HEK293T (cell line): ENCODE data around the gene KIAA0040.

Experiments used
- CTCF ChIA-PET: fragments of 350-600 bp; formaldehyde crosslinking; extraction: SDS; loops from one replicate; lab custom pipeline; 2021; ENCODE audit warnings: antibody characterized with exemption, inconsistent platforms; lab: Yijun Ruan, JAX
- POLR2A ChIA-PET: fragments of 350-600 bp; formaldehyde crosslinking; extraction: SDS; loops from one replicate; lab custom pipeline; 2020; ENCODE audit warnings: antibody characterized with exemption, inconsistent platforms; lab: Yijun Ruan, JAX
- DNase-seq: peaks from one replicate; pipeline ENCODE4 v3.0.0; 2012; ENCODE audit warnings: mixed read lengths; ENCODE audit errors: extremely low spot score
- ARNT ChIP-seq: fragments of 450-650 bp; IDR thresholded peaks from 2 replicates; pipeline ENCODE4 v1.6.1; 2017; ENCODE audit warnings: mild to moderate bottlenecking
- BHLHE40 ChIP-seq: fragments of 450-650 bp; IDR thresholded peaks from 2 replicates; pipeline ENCODE4 v1.6.1; 2016; ENCODE audit warnings: mild to moderate bottlenecking, moderate library complexity, borderline replicate concordance
- CTBP1 ChIP-seq: fragments of 450-650 bp; IDR thresholded peaks from 2 replicates; pipeline ENCODE4 v1.6.1; 2016; ENCODE audit warnings: borderline replicate concordance
- ELF4 ChIP-seq: fragments of 450-650 bp; IDR thresholded peaks from 2 replicates; pipeline ENCODE4 v1.6.1; 2017; ENCODE audit warnings: antibody characterized with exemption
- FOXA1 ChIP-seq: fragments of 450-650 bp; IDR thresholded peaks from 2 replicates; pipeline ENCODE4 v1.6.1; 2016; ENCODE audit warnings: mild to moderate bottlenecking
- FOXK2 ChIP-seq: fragments of 450-650 bp; IDR thresholded peaks from 2 replicates; pipeline ENCODE4 v1.6.1; 2016; ENCODE audit warnings: mild to moderate bottlenecking
- FOXM1 ChIP-seq: fragments of 450-650 bp; IDR thresholded peaks from 2 replicates; pipeline ENCODE4 v1.6.1; 2017; ENCODE audit warnings: mild to moderate bottlenecking, borderline replicate concordance
- HDGF ChIP-seq: fragments of 450-650 bp; IDR thresholded peaks from 2 replicates; pipeline ENCODE4 v1.6.1; 2017; ENCODE audit warnings: antibody characterized with exemption, borderline replicate concordance
- L3MBTL2 ChIP-seq: fragments of 450-650 bp; conservative IDR thresholded peaks from 2 replicates; pipeline ENCODE4 v1.6.1; 2016; ENCODE audit warnings: mild to moderate bottlenecking
- LEF1 ChIP-seq: fragments of 450-650 bp; IDR thresholded peaks from 2 replicates; pipeline ENCODE4 v1.6.1; 2017; ENCODE audit warnings: mild to moderate bottlenecking, borderline replicate concordance
- NFRKB ChIP-seq: fragments of 450-650 bp; IDR thresholded peaks from 2 replicates; pipeline ENCODE4 v1.6.1; 2016; ENCODE audit warnings: mild to moderate bottlenecking, moderate library complexity
- PKNOX1 ChIP-seq: fragments of 450-650 bp; IDR thresholded peaks from 2 replicates; pipeline ENCODE4 v1.6.1; 2016
- SP1 ChIP-seq: fragments of 450-650 bp; IDR thresholded peaks from 2 replicates; pipeline ENCODE4 v1.6.1; 2017
- SUZ12 ChIP-seq: fragments of 450-650 bp; IDR thresholded peaks from 2 replicates; pipeline ENCODE4 v1.6.1; 2016; ENCODE audit warnings: mild to moderate bottlenecking
- TARDBP ChIP-seq: fragments of 450-650 bp; IDR thresholded peaks from 2 replicates; pipeline ENCODE4 v1.6.1; 2016
- ZNF384 ChIP-seq: fragments of 450-650 bp; IDR thresholded peaks from 2 replicates; pipeline ENCODE4 v1.6.1; 2016

Gene KIAA0040

GRCh38 chr1:175183586-175183985 is 9.0 kb downstream of the KIAA0040 start:
- ChIA-PET CTCF (no interaction called here), POLR2A (interaction anchor here (1.2 kb wide), 1 partner anchor 8 kb away, joined by 3 read pairs; no protein-coding TSS in a partner anchor)
- no peak for DNase-seq

GRCh38 chr1:175182201-175182746 is 10.3 kb downstream of the KIAA0040 start:
- TF ChIP-seq BHLHE40 (no peak), ZNF384 (no peak), HDGF (no peak), TARDBP (no peak), FOXM1 (no peak), PKNOX1 (no peak), ELF4 (no peak), SP1 (no peak), L3MBTL2 (no peak), FOXK2 (no peak), NFRKB (no peak)
- DNase-seq = no peak
- POLR2A ChIA-PET = no interaction called here
- CTCF ChIA-PET = no interaction called here

More at GRCh38 chr1:175183586-175183985, 9.0 kb downstream of the KIAA0040 start:
- TF ChIP-seq L3MBTL2 = no peak
- no peak for TF ChIP-seq ELF4
- no peak for TF ChIP-seq PKNOX1
- TF ChIP-seq LEF1 = no peak
- no peak for TF ChIP-seq HDGF
- TF ChIP-seq SP1 = no peak
- no peak for TF ChIP-seq SUZ12
- no peak for TF ChIP-seq FOXK2

- POLR2A ChIA-PET = no interaction called here
- TF ChIP-seq SP1 (no peak), BHLHE40 (no peak), FOXM1 (no peak), SUZ12 (no peak), HDGF (no peak), L3MBTL2 (no peak), PKNOX1 (no peak), FOXA1 (no peak)
- DNase-seq = no peak
- CTCF ChIA-PET = interaction anchor here (1.1 kb wide), 1 partner anchor 34 kb away, joined by 3 read pairs; no protein-coding TSS in a partner anchor
These were observed 12.6 kb downstream of the KIAA0040 start for GRCh38 chr1:175179837-175180590.

- no peak for TF ChIP-seq SP1
- no peak for TF ChIP-seq CTBP1
- no peak for TF ChIP-seq L3MBTL2
- no peak for TF ChIP-seq LEF1
- TF ChIP-seq HDGF = no peak
- TF ChIP-seq FOXM1 = no peak
- TF ChIP-seq FOXA1 = no peak
- no peak for TF ChIP-seq SUZ12
- TF ChIP-seq PKNOX1 = no peak
- DNase-seq = no peak
- ChIA-PET POLR2A (no interaction called here), CTCF (interaction anchor here (0.5 kb wide), 1 partner anchor 253 kb away, joined by 4 read pairs; no protein-coding TSS in a partner anchor)
These were observed 14.1 kb downstream of the KIAA0040 start for GRCh38 chr1:175178456-175178855.

GRCh38 chr1:175178056-175178455 is 14.5 kb downstream of the KIAA0040 start:
- ChIA-PET POLR2A (no interaction called here), CTCF (interaction anchor here (0.5 kb wide), 1 partner anchor 253 kb away, joined by 4 read pairs; no protein-coding TSS in a partner anchor)
- no peak for TF ChIP-seq TARDBP
- no peak for TF ChIP-seq LEF1
- no peak for TF ChIP-seq BHLHE40
- TF ChIP-seq CTBP1 = no peak
- no peak for TF ChIP-seq FOXK2
- TF ChIP-seq ARNT = no peak
- TF ChIP-seq L3MBTL2 = no peak
- no peak for TF ChIP-seq FOXA1
- no peak for TF ChIP-seq ELF4
- no peak for TF ChIP-seq SP1
- no peak for TF ChIP-seq NFRKB
- TF ChIP-seq ZNF384 = no peak
- no peak for TF ChIP-seq FOXM1
- no peak for TF ChIP-seq HDGF
- DNase-seq = no peak
